HUDEP-2 (cell line): ENCODE results near the gene FOXP3.
"Not testable (repeated sequence)": the region's sequence is repeated elsewhere in the genome, so short reads cannot be mapped to it uniquely, and the experiment has no call there.

ENCODE experiments used
- DNase-seq, 76 experiments: peaks; one replicate each; lab custom pipeline; 2025; ENCODE audit not compliant: unreplicated experiment in 76 of 76; lab: John Stamatoyannopoulos, UW

The FOXP3 gene

GRCh38 chrX:49264460-49264859 lies at the start of gene FOXP3:
Gene FOXP3, minus strand, starts transcription at chrX:49264710. Its CDS starts 6,205 bp downstream, at chrX:49258505.
- no peak for DNase-seq

- DNase-seq = no peak
Measured at GRCh38 chrX:49312176-49312575, 47.7 kb upstream of the FOXP3 start.

- DNase-seq = no peak
Measured at GRCh38 chrX:49310371-49310770, 45.9 kb upstream of the FOXP3 start.

GRCh38 chrX:49309401-49309981 lies 45.0 kb upstream of the FOXP3 start:
- no peak for DNase-seq

GRCh38 chrX:49308604-49309269 lies 44.2 kb upstream of the FOXP3 start:
- DNase-seq = no peak

- not testable (repeated sequence) for DNase-seq
Measured at GRCh38 chrX:49307775-49308174, 43.3 kb upstream of the FOXP3 start.

- DNase-seq = no peak
Measured at GRCh38 chrX:49303346-49303745, 38.8 kb upstream of the FOXP3 start, which contains the start of gene GAGE10. Gene GAGE10, plus strand, starts transcription at chrX:49303646. Its CDS starts 1,214 bp downstream, at chrX:49304860.

GRCh38 chrX:49300703-49301102 lies 36.2 kb upstream of the FOXP3 start:
- DNase-seq = no peak

GRCh38 chrX:49299293-49299692 lies 34.8 kb upstream of the FOXP3 start:
- not testable (repeated sequence) for DNase-seq

GRCh38 chrX:49292400-49293362 lies 28.2 kb upstream of the FOXP3 start:
- no peak for DNase-seq

- DNase-seq = peak in 54 of 76 experiments; percentile 0 to 61 (median 26)
Measured at GRCh38 chrX:49291615-49292337, 27.3 kb upstream of the FOXP3 start.

GRCh38 chrX:49290215-49290614 lies 25.7 kb upstream of the FOXP3 start:
- no peak for DNase-seq

- DNase-seq = no peak
Measured at GRCh38 chrX:49287665-49288064, 23.2 kb upstream of the FOXP3 start.

GRCh38 chrX:49286581-49286980 lies 22.1 kb upstream of the FOXP3 start:
- DNase-seq = no peak

GRCh38 chrX:49286136-49286535 lies 21.6 kb upstream of the FOXP3 start:
- DNase-seq = no peak

GRCh38 chrX:49284212-49284611 lies 19.7 kb upstream of the FOXP3 start:
- no peak for DNase-seq

GRCh38 chrX:49282647-49283011 lies 18.1 kb upstream of the FOXP3 start:
- no peak for DNase-seq

- DNase-seq = no peak
Measured at GRCh38 chrX:49278081-49278480, 13.6 kb upstream of the FOXP3 start.

- DNase-seq = no peak
Measured at GRCh38 chrX:49277535-49277830, 13.0 kb upstream of the FOXP3 start.

GRCh38 chrX:49276671-49277534 lies 12.4 kb upstream of the FOXP3 start:
- DNase-seq = no peak
